Skin epidermis (tissue), 12 donors: ENCODE results near the gene RANBP6.

Source experiments
- H3K27ac ChIP-seq, 21 experiments: fragments of 200-600 bp; sonication (generic) in 11 of 21; one replicate each; pipeline ENCODE4 v1.5.0; 2020; ENCODE audit warnings: mild to moderate bottlenecking in 3 of 21, inconsistent platforms in 2 of 21, moderate library complexity in 2 of 21
- H3K4me3 ChIP-seq, 7 experiments: fragments of 200-600 bp; sonication (generic) in 2 of 7; one replicate each; pipeline ENCODE4 v1.5.0; 2020; ENCODE audit warnings: inconsistent platforms in 2 of 7, mild to moderate bottlenecking in 2 of 7, moderate library complexity in 1 of 7

The RANBP6 gene

GRCh38 chr9:6008169-6008979 is 7.0 kb downstream of the RANBP6 start:
- Histone ChIP-seq H3K27ac (peak overlapping the region; percentile 89 to 100 (median 98)), H3K4me3 (peak overlapping the region; percentile 59 to 97 (median 94))

- peak overlapping the region; percentile 89 to 100 (median 98) for H3K27ac ChIP-seq
- H3K4me3 ChIP-seq, result peak overlapping the region; percentile 59 to 97 (median 94)
These were observed 7.7 kb downstream of the RANBP6 start for GRCh38 chr9:6007770-6008168.

GRCh38 chr9:6007058-6007769 is 8.2 kb downstream of the RANBP6 start:
- H3K4me3 ChIP-seq, result peak overlapping the region; percentile 59 to 97 (median 94)
- peak overlapping the region; percentile 89 to 100 (median 98) for H3K27ac ChIP-seq

- H3K4me3 ChIP-seq, result peak overlapping the region; percentile 59 to 97 (median 94)
- H3K27ac ChIP-seq, result peak overlapping the region in 13 of 21 experiments; percentile 96 to 100 (median 98)
These were observed 8.7 kb downstream of the RANBP6 start for GRCh38 chr9:6006749-6007057.

- Histone ChIP-seq H3K27ac (no peak overlapping the region), H3K4me3 (no peak overlapping the region)
These were observed 14.5 kb downstream of the RANBP6 start for GRCh38 chr9:6000955-6001354.

GRCh38 chr9:5999443-6000101 is 15.9 kb downstream of the RANBP6 start:
- Histone ChIP-seq H3K27ac (no peak overlapping the region), H3K4me3 (no peak overlapping the region)

GRCh38 chr9:5994493-5994892 is 20.9 kb downstream of the RANBP6 start:
- no peak overlapping the region for H3K4me3 ChIP-seq

GRCh38 chr9:5988265-5988664 is 27.2 kb downstream of the RANBP6 start:
- no peak overlapping the region for H3K27ac ChIP-seq

More at GRCh38 chr9:5994493-5994892, 20.9 kb downstream of the RANBP6 start:
- H3K27ac ChIP-seq, result no peak overlapping the region

GRCh38 chr9:5983042-5983441 is 32.4 kb downstream of the RANBP6 start:
- H3K27ac ChIP-seq, result no peak overlapping the region
- no peak overlapping the region for H3K4me3 ChIP-seq

More at GRCh38 chr9:5988265-5988664, 27.2 kb downstream of the RANBP6 start:
- H3K4me3 ChIP-seq, result no peak overlapping the region

- H3K27ac ChIP-seq, result no peak overlapping the region
These were observed 33.1 kb downstream of the RANBP6 start for GRCh38 chr9:5982317-5982716.

GRCh38 chr9:5978523-5978922 is 36.9 kb downstream of the RANBP6 start:
- no peak overlapping the region for H3K4me3 ChIP-seq
- H3K27ac ChIP-seq, result no peak overlapping the region

More at GRCh38 chr9:5982317-5982716, 33.1 kb downstream of the RANBP6 start:
- no peak overlapping the region for H3K4me3 ChIP-seq

- peak overlapping the region in 6 of 21 experiments; percentile 17 to 46 (median 40) for H3K27ac ChIP-seq
These were observed 38.6 kb downstream of the RANBP6 start for GRCh38 chr9:5976674-5977397.

GRCh38 chr9:5971740-5972139 is 43.7 kb downstream of the RANBP6 start:
- no peak overlapping the region for H3K4me3 ChIP-seq

More at GRCh38 chr9:5976674-5977397, 38.6 kb downstream of the RANBP6 start:
- no peak overlapping the region for H3K4me3 ChIP-seq

More at GRCh38 chr9:5971740-5972139, 43.7 kb downstream of the RANBP6 start:
- H3K27ac ChIP-seq, result no peak overlapping the region
